Left hindlimb (tissue), 1 donor: ENCODE measurements around the gene ZNF397.
A peak's percentile ranks its signal among the peaks of the same experiment; 100 is the strongest.
"Not testable (repeated sequence)": the region's sequence is repeated elsewhere in the genome, so short reads cannot be mapped to it uniquely, and the experiment has no call there.

Experiments used
- DNase-seq: peaks from one replicate; pipeline ENCODE4 v3.0.0-alpha.2; 2018

The ZNF397 gene

GRCh38 chr18:35240664-35241447 is at the start of gene ZNF397:
Gene ZNF397, plus strand, starts transcription at chr18:35241034. Its CDS starts 1,437 bp downstream, at chr18:35242471.
- peak; percentile 98 for DNase-seq

- no peak for DNase-seq
These were observed 49.2 kb upstream of the ZNF397 start for GRCh38 chr18:35191698-35192025.

DNA sequence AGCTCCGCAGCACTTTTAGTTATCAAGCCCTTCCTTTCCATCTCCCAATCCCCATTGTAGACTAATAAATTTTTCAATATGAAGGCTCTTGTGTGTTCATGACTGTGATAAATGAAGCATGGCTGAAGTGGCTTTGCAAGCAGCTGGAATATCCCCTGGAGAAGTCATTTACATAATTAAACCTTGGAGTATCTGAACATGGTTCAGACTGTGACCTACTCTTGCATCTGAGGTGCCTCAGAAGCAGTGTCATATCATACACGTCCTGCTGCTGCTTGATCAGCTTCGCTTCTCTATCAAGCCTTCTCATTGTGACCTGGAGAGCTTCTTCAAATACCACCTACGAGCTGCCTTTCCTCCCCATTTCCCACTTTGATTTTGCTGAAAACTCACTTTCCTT is 48.4 kb upstream of the ZNF397 start:
- DNase-seq: no peak

DNA sequence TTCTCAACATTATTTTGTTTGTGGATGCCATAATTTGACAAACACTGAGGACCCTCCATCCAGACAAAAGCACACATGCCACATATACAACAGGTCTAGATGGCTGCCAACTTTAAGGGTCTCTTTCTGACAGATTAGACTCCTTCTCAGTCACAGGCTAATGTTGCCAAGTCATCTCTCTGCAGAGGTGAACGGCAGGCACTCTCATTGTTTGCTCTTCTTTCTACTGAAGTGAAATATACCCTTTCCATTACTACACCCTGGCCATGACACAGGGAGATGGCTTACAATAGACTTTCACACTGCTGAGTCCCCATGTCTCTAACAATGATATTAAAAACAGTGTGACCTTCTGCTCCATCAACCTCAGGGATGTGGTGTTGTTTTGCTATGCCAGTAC is 47.5 kb upstream of the ZNF397 start:
- DNase-seq: no peak

DNA sequence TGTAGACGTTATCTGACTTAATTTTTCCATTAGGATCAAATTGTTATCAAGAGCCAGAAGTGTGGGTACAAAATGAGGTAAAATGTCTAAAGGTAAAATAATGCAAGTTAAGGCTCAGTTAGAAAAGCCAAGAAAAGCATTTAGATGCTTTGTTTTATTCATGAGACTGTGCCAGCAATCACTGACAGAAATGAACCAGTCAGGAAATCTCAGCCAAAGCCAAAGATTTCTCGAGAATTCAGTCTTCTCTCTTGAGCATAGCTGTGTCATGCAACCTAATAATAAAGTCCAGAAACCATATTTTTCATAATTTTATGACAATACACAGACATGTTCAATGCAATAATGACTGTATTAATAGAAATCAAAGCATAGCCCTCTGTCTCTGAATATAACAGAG is 43.5 kb upstream of the ZNF397 start:
- no peak for DNase-seq

GRCh38 chr18:35201256-35201931 is 39.4 kb upstream of the ZNF397 start:
- peak; percentile 42 for DNase-seq

DNA sequence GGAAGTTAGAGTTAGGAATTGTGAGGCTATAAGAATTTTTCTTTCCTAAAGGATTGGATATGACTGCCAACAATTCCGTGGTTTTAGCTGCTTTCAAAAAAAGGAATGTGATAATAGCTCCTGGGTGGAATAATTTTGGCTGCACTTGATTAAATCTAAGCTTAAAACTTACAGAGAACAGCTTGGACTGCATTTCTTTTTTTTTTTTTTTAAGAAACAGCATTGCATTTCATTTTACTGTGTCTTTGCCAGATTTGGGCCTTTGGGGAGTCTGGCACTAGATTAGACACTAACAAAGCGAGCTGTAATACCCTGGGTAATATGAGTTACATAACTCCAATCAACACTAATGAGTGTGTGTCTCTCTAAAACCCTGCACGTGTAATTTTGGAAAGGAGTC is 37.8 kb upstream of the ZNF397 start:
- no peak for DNase-seq

DNA sequence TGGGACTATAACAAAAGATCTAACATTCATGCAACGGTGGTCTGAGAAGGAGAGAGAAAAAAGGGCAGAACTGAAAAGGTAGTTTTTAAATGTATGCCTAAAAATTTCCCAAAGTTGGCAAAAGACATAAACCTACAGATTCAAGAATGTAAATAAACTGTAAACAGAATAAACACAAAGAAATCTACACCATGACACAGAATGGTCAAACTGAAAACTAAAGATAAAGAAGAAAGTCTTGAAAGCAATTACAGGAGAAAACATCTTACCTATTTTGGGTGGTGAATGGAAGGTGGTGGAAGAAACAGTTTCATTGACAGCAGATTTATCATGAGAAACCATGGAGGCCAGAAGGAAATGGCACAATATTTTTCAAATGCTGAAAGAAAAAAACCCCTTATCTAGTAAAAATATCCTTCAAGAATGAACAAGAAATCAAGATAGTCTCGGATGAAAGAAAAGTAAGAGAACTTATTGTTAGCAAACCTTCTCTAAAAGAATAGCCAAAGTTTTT is 35.6 kb upstream of the ZNF397 start:
- DNase-seq: no peak

DNA sequence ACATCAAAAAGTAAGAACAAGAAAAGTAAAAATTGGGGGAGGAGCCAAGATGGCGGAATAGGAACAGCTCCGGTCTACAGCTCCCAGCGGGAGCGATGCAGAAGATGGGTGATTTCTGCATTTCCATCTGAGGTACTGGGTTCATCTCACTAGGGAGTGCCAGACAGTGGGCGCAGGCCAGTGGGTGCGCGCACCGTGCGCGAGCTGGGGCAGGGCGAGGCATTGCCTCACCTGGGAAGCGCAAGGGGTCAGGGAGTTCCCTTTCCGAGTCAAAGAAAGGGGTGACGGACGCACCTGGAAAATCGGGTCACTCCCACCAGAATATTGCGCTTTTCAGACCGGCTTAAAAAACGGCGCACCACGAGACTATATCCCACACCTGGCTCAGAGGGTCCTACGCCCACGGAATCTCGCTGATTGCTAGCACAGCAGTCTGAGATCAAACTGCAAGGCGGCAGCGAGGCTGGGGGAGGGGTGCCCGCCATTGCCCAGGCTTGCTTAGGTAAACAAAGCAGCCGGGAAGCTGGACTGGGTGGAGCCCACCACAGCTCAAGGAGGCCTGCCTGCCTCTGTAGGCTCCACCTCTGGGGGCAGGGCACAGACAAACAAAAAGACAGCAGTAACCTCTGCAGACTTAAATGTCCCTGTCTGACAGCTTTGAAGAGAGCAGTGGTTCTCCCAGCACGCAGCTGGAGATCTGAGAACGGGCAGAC is 34.9 kb upstream of the ZNF397 start:
- DNase-seq: not testable (repeated sequence)

DNA sequence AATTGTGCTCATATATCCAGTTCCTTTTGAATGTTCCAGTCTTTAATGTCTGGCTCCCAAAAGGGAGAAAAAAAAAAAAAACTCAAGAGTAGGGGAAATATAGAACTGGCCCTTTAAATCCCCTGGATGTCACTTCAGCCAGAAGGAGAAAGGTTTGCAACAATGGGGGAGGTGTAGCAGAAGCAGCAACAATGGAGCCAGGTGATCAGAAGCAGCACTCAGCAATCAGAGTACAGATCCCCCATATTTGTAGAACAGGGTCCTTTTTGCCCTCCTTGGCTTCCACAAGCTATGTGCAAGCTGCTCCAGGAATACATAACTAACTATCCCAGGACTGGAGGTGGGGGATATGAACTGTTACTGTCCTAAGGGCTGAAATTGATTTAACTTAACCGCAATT is 25.8 kb upstream of the ZNF397 start:
- no peak for DNase-seq

GRCh38 chr18:35216611-35217010 is 24.2 kb upstream of the ZNF397 start:
- not testable (repeated sequence) for DNase-seq

DNA sequence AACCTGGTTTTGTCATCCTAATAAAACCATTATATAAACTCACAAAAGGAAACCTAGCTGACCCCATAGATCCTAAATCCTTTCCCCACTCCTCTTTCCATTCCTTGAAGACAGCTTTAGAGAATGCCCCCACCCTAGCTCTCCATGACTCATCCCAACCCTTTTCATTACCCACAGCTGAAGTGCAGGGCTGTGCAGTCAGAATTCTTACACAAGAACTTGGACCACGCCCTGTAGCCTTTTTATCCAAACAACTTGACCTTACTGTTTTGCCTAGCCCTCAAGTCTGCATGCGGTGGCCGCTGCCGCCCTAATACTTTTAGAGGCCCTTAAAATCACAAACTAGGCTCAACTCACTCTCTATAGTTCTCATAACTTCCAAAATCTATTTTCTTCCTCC is 21.5 kb upstream of the ZNF397 start:
- not testable (repeated sequence) for DNase-seq

DNA sequence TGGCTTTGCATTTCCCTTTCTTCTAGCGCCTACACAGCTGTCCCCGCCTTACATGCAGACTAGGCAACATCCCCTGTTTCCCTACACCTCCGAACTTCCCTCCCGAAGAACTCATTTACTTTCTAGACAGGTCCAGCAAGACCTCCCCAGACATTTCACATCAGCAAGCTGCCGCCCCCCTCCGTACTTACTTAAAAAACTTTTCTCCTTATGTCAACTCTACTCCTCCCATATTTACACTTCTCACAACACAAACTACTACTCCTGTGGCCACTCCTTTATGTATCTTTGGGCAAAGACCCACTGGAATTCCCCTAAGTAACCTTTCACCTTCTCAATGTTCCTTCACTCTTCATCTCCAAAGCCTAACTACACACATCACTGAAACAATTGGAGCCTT is 20.4 kb upstream of the ZNF397 start:
- DNase-seq: no peak

DNA sequence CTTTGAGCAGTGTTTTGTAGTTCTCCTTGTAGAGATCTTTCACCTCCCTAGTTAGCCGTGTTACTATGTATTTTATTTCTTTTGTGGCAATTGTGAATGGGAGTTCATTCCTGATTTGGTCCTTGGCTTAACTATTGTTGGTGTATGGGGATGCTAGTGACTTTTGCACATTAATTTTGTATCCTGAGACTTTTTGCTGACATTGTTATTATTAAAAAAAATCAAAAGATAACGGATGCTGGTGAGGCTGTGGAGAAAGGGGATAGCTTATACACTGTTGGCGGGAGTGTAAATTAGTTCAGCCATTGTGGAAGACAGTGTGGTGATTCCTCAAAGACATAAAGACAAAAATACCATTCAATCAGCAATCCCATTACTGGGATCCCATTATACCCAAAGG is 17.0 kb upstream of the ZNF397 start:
- no peak for DNase-seq

GRCh38 chr18:35227254-35227653 is 13.6 kb upstream of the ZNF397 start:
- no peak for DNase-seq

GRCh38 chr18:35231052-35231451 is 9.8 kb upstream of the ZNF397 start:
- peak; percentile 45 for DNase-seq

- no peak for DNase-seq
These were observed 4.1 kb upstream of the ZNF397 start for GRCh38 chr18:35236571-35237363.

- DNase-seq: no peak
These were observed 1.5 kb upstream of the ZNF397 start for GRCh38 chr18:35239314-35239713.

GRCh38 chr18:35241448-35241804 is 592 bp downstream of the ZNF397 start:
- DNase-seq: no peak

GRCh38 chr18:35242426-35242825 is 1.6 kb downstream of the ZNF397 start:
- DNase-seq: no peak

DNA sequence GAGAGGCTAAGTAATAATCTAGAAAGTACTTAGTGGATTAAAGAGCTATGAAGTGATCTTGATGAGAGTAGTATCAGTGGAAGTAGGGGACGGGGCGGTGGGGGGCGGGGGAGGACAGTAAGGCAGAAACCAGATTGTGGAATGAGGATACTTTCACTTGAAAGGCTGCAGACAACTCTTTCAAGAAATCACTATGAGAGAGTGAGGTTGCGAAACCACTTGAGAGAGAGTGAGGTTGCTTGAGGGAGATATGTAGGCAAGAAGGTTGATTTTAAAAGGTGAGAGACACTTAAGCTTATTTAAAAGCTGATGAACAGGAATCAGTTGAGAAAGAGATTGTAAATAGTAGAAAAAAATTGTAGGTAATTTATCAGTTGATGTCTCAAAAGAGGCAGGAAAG is 3.8 kb downstream of the ZNF397 start:
- DNase-seq: no peak

GRCh38 chr18:35245719-35246317 is 5.0 kb downstream of the ZNF397 start:
- no peak for DNase-seq

DNA sequence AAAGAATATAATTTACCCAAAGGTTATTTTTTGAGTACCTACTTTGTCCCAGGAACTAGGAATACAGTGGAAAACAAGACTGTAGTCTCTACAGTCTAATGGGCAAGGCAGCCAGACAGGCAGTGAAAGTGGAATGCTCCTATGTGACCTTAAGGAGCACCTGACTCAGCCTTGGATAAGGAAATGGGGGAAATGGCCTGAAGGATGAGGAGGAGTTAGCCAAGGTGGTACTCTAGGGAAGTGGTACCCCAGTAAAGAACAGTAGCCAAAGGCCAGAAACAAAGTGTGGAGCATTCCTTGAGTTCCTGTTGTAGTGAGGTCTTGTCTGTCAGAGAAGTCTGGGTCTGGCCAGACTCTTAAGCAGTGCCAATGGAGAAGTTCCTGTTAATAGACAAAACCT is 6.0 kb downstream of the ZNF397 start:
- DNase-seq: no peak
